ENCODE results near the gene DLL4.

DLL4 gene
- total RNA-seq, result 0 to 0.97 (median 0.35) reads per million in 3 donors

GRCh38 chr15:40928821-40929659, at the start of gene DLL4:
DLL4 (plus strand) TSS chr15:40929340; CDS start chr15:40929669, 329 bp downstream.
- DNase-seq, result peak in 1 of 3 donors; percentile 35
- peaks cover 66% of the 10 kb centered on the region for H3K27me3 ChIP-seq (replicated peaks; ENCODE audit: control insufficient read depth, insufficient read depth, low read length, poor library complexity, severe bottlenecking)
- no peaks in the 10 kb centered on the region for H3K9me3 ChIP-seq (ENCODE audit: control insufficient read depth, low read length)
- H3K27ac ChIP-seq (ENCODE audit: insufficient read depth, low read length, poor library complexity, severe bottlenecking), result no peak within 1 kb of the TSS
- H3K4me3 ChIP-seq (ENCODE audit: insufficient read depth, low read depth, low read length, poor library complexity, severe bottlenecking), result peak within 1 kb of the TSS; percentile 58
- no peaks in the 10 kb centered on the region for H3K36me3 ChIP-seq (ENCODE audit: control insufficient read depth, insufficient read depth, low read length)
- peaks cover 55% of the 10 kb centered on the region for H3K4me1 ChIP-seq (ENCODE audit: control insufficient read depth, insufficient read depth, low read length, poor library complexity, severe bottlenecking)

DNA sequence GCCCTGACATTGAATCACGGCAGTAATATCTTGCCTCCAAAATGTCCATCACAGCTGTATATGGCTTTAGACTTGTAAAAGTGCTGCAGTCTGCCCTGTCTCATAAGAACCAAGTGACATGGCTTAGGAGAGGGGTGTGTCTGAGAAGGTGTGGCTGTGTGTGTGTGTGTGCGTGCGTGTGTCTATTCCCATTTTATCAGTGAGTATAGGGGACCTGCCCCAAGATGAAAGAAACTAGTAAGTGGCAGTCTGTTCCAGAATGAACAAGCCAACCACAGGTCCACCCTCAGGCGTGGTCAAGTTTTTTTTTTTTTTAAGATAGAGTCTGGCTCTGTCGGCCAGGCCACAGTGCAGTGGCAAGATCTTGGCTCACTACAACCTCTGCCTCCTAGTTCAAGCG, 49.5 kb upstream of the DLL4 start:
- H3K4me3 ChIP-seq (ENCODE audit: insufficient read depth, low read depth, low read length, poor library complexity, severe bottlenecking), result no peak overlapping the region
- no peaks in the 10 kb centered on the region for H3K36me3 ChIP-seq (ENCODE audit: control insufficient read depth, insufficient read depth, low read length)
- H3K4me1 ChIP-seq (ENCODE audit: control insufficient read depth, insufficient read depth, low read length, poor library complexity, severe bottlenecking), result peaks cover 3% of the 10 kb centered on the region
- H3K27ac ChIP-seq (ENCODE audit: insufficient read depth, low read length, poor library complexity, severe bottlenecking), result no peak overlapping the region
- DNase-seq, result no peak
- H3K9me3 ChIP-seq (ENCODE audit: control insufficient read depth, low read length), result no peaks in the 10 kb centered on the region
- no peaks in the 10 kb centered on the region for H3K27me3 ChIP-seq (replicated peaks; ENCODE audit: control insufficient read depth, insufficient read depth, low read length, poor library complexity, severe bottlenecking)

DNA sequence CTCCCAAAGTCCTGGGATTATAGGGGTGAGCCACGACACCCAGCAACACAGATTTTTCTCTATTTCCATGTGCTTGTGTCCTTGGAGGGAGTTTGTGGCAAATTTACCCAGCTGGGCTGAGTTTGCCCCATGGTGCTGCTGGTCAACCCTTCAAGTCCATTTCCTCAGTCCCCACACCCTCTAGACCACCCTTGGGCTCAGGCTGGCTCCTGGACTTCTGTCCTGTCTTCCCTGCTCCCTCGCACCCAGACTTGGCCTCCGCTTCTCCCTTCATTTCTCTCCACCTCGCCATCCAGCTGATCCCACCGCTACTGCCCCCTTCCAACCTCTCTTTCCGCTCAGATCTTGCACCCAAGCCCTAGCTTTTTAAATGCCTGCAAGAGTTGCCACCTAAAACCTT, 47.8 kb upstream of the DLL4 start:
- DNase-seq, result no peak
- Histone ChIP-seq H3K4me1 (ENCODE audit: control insufficient read depth, insufficient read depth, low read length, poor library complexity, severe bottlenecking) (peaks cover 6% of the 10 kb centered on the region), H3K36me3 (ENCODE audit: control insufficient read depth, insufficient read depth, low read length) (no peaks in the 10 kb centered on the region), H3K4me3 (ENCODE audit: insufficient read depth, low read depth, low read length, poor library complexity, severe bottlenecking) (no peak overlapping the region), H3K27me3 (replicated peaks; ENCODE audit: control insufficient read depth, insufficient read depth, low read length, poor library complexity, severe bottlenecking) (no peaks in the 10 kb centered on the region), H3K27ac (ENCODE audit: insufficient read depth, low read length, poor library complexity, severe bottlenecking) (no peak overlapping the region), H3K9me3 (ENCODE audit: control insufficient read depth, low read length) (no peaks in the 10 kb centered on the region)

DNA sequence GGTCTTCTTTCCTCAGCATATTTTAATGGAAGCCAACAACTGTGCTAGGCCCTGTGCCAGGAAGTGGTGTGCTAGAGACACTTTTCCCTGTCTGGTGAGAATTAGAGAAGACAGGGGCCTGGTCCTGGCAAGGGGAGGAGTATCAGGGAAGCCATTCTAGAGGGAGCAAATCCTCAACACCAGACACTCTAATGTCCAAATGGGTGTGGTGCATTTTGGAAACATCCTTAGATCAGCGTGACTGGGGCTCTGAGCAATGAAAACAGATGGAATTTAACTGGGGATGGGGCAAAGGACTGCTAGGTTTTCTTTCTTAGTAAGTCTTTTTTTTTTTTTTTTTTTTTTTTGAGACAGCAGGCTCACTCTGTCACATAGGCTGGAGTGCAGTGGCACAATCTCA, 42.6 kb upstream of the DLL4 start:
- Histone ChIP-seq H3K36me3 (ENCODE audit: control insufficient read depth, insufficient read depth, low read length) (no peaks in the 10 kb centered on the region), H3K4me1 (ENCODE audit: control insufficient read depth, insufficient read depth, low read length, poor library complexity, severe bottlenecking) (peaks cover 6% of the 10 kb centered on the region), H3K9me3 (ENCODE audit: control insufficient read depth, low read length) (no peaks in the 10 kb centered on the region), H3K27me3 (replicated peaks; ENCODE audit: control insufficient read depth, insufficient read depth, low read length, poor library complexity, severe bottlenecking) (no peaks in the 10 kb centered on the region), H3K27ac (ENCODE audit: insufficient read depth, low read length, poor library complexity, severe bottlenecking) (no peak overlapping the region), H3K4me3 (ENCODE audit: insufficient read depth, low read depth, low read length, poor library complexity, severe bottlenecking) (no peak overlapping the region)
- no peak for DNase-seq

GRCh38 chr15:40889112-40889511, 40.0 kb upstream of the DLL4 start:
- peaks cover 12% of the 10 kb centered on the region for H3K4me1 ChIP-seq (ENCODE audit: control insufficient read depth, insufficient read depth, low read length, poor library complexity, severe bottlenecking)
- no peaks in the 10 kb centered on the region for H3K27me3 ChIP-seq (replicated peaks; ENCODE audit: control insufficient read depth, insufficient read depth, low read length, poor library complexity, severe bottlenecking)
- no peaks in the 10 kb centered on the region for H3K36me3 ChIP-seq (ENCODE audit: control insufficient read depth, insufficient read depth, low read length)
- DNase-seq, result no peak
- H3K9me3 ChIP-seq (ENCODE audit: control insufficient read depth, low read length), result no peaks in the 10 kb centered on the region
- no peak overlapping the region for H3K27ac ChIP-seq (ENCODE audit: insufficient read depth, low read length, poor library complexity, severe bottlenecking)
- H3K4me3 ChIP-seq (ENCODE audit: insufficient read depth, low read depth, low read length, poor library complexity, severe bottlenecking), result no peak overlapping the region

GRCh38 chr15:40891138-40891537, 38.0 kb upstream of the DLL4 start:
- no peak overlapping the region for H3K4me3 ChIP-seq (ENCODE audit: insufficient read depth, low read depth, low read length, poor library complexity, severe bottlenecking)
- no peaks in the 10 kb centered on the region for H3K27me3 ChIP-seq (replicated peaks; ENCODE audit: control insufficient read depth, insufficient read depth, low read length, poor library complexity, severe bottlenecking)
- H3K27ac ChIP-seq (ENCODE audit: insufficient read depth, low read length, poor library complexity, severe bottlenecking), result no peak overlapping the region
- peaks cover 19% of the 10 kb centered on the region for H3K4me1 ChIP-seq (ENCODE audit: control insufficient read depth, insufficient read depth, low read length, poor library complexity, severe bottlenecking)
- no peaks in the 10 kb centered on the region for H3K9me3 ChIP-seq (ENCODE audit: control insufficient read depth, low read length)
- no peak for DNase-seq
- peaks cover 4% of the 10 kb centered on the region for H3K36me3 ChIP-seq (ENCODE audit: control insufficient read depth, insufficient read depth, low read length)

DNA sequence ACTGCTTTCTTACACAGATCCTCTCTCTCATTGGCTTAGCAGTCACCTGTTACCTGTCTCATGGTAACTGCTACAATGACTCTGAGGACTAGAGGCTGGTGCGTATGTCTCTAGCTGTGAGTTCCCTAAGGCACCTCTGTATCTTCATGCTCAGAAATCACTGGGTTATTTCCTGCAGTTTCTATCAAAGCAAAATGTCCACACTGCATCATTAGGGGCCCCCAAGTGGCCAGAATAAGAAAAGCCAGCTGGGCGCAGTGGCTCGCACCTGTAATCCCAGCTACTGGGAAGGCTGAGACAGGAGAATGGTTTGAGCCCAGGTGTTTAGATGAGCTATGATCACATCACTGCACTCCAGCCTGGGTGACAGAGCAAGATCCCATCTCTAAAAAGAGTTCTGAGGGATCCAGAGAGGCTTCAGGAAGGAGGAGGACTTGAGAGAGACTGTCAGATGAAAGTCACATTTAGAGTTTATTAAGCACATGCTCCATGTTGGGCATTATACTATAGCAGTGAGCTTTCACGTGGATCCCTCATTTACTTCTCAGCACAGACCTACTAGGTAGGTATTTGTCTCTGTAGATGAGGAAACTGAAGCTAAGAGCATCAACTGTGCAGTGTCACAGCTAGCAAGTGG, 37.2 kb upstream of the DLL4 start:
- H3K4me3 ChIP-seq (ENCODE audit: insufficient read depth, low read depth, low read length, poor library complexity, severe bottlenecking), result no peak overlapping the region
- H3K27me3 ChIP-seq (replicated peaks; ENCODE audit: control insufficient read depth, insufficient read depth, low read length, poor library complexity, severe bottlenecking), result no peaks in the 10 kb centered on the region
- peaks cover 19% of the 10 kb centered on the region for H3K4me1 ChIP-seq (ENCODE audit: control insufficient read depth, insufficient read depth, low read length, poor library complexity, severe bottlenecking)
- H3K27ac ChIP-seq (ENCODE audit: insufficient read depth, low read length, poor library complexity, severe bottlenecking), result no peak overlapping the region
- no peaks in the 10 kb centered on the region for H3K9me3 ChIP-seq (ENCODE audit: control insufficient read depth, low read length)
- H3K36me3 ChIP-seq (ENCODE audit: control insufficient read depth, insufficient read depth, low read length), result peaks cover 12% of the 10 kb centered on the region
- no peak for DNase-seq

GRCh38 chr15:40892447-40893012, 36.6 kb upstream of the DLL4 start:
- Histone ChIP-seq H3K4me1 (ENCODE audit: control insufficient read depth, insufficient read depth, low read length, poor library complexity, severe bottlenecking) (peaks cover 19% of the 10 kb centered on the region), H3K4me3 (ENCODE audit: insufficient read depth, low read depth, low read length, poor library complexity, severe bottlenecking) (no peak overlapping the region), H3K36me3 (ENCODE audit: control insufficient read depth, insufficient read depth, low read length) (peaks cover 18% of the 10 kb centered on the region), H3K9me3 (ENCODE audit: control insufficient read depth, low read length) (no peaks in the 10 kb centered on the region), H3K27me3 (replicated peaks; ENCODE audit: control insufficient read depth, insufficient read depth, low read length, poor library complexity, severe bottlenecking) (no peaks in the 10 kb centered on the region), H3K27ac (ENCODE audit: insufficient read depth, low read length, poor library complexity, severe bottlenecking) (no peak overlapping the region)
- no peak for DNase-seq

DNA sequence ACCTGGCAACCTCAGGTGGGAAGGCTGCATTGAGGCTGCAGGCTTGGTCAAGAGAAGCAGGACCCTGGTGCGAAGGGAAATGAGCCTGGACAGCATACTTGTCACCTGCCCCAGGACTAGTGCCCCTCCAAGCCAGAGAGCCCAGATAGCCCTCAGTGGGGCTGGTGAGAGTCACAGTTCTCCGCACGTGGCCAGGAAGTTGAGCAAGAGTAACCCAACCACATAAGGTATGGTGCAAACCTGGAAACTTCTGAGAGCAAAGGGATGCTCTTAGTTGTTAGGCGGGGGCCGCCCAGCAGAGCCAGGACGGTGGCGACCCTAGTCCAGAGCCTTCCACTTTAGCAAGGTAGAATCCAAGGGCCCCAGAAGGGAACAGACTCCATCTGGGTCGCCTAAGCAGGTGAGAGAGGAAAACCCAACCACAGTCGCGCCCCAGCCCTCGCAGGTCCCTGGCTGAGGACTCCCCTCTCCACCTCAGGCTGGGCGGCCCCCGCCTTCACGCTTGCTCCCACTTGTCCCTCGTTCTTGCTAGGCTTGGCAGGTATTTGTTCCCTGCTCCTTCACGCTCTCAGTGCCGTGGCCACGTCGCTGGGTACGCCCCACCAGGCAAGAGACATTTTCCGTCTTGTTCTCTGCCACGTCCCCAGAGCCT, 36.0 kb upstream of the DLL4 start:
- no peaks in the 10 kb centered on the region for H3K9me3 ChIP-seq (ENCODE audit: control insufficient read depth, low read length)
- H3K36me3 ChIP-seq (ENCODE audit: control insufficient read depth, insufficient read depth, low read length), result peaks cover 20% of the 10 kb centered on the region
- DNase-seq, result no peak
- no peaks in the 10 kb centered on the region for H3K27me3 ChIP-seq (replicated peaks; ENCODE audit: control insufficient read depth, insufficient read depth, low read length, poor library complexity, severe bottlenecking)
- H3K4me1 ChIP-seq (ENCODE audit: control insufficient read depth, insufficient read depth, low read length, poor library complexity, severe bottlenecking), result peaks cover 19% of the 10 kb centered on the region
- no peak overlapping the region for H3K4me3 ChIP-seq (ENCODE audit: insufficient read depth, low read depth, low read length, poor library complexity, severe bottlenecking)
- H3K27ac ChIP-seq (ENCODE audit: insufficient read depth, low read length, poor library complexity, severe bottlenecking), result no peak overlapping the region

All from effector memory CD4-positive, alpha-beta T cell (primary cell).